Measurements from ENCODE around the gene LYPD4.

GRCh38 chr19:41845001-41845050 is 343 bp upstream of the LYPD4 start, which contains the start of gene DMRTC2:
- TF ChIP-seq CTCF (IDR thresholded peaks at IDR 0.05) (no peak), EZH2phosphoT487 (IDR thresholded peaks at IDR 0.05) (no peak), EZH2 (IDR thresholded peaks at IDR 0.05) (no peak)
